Calu3 (cell line): Measurements from ENCODE around the gene ZBTB44. TPM values are rescaled to one million over a fixed set of nuclear protein-coding genes. Genes with fewer than 3 reads are reported as not detected.

Experiments used
- total RNA-seq: library from RNA; stranded (reverse); gene quantifications from 2 replicates; pipeline ENCODE4 v1.2.3, GENCODE V29; 2022

The ZBTB44 gene
- total RNA-seq, 1 experiment from 2014 or later: 29.7 TPM

Other genes with a start within 250 kb of the ZBTB44 start
- gene APLP2, start 245.0 kb downstream of the ZBTB44 start, total RNA-seq: 446 and 447 TPM in 2 replicates
- gene ST14, start 155.1 kb downstream of the ZBTB44 start, total RNA-seq: 153 and 174 TPM in 2 replicates
- not detected in 2 replicates for gene ADAMTS8, start 113.7 kb upstream of the ZBTB44 start, total RNA-seq
- gene ADAMTS15, start 133.7 kb upstream of the ZBTB44 start, total RNA-seq: 0.47 and 0.83 TPM in 2 replicates